GM19467 (cell line): ENCODE results near the gene GNAQ.

Source experiments
- ATAC-seq: cut with Tn5 transposase; IDR thresholded peaks from one replicate; pipeline ENCODE4 v1.9.1; 2021; ENCODE audit warnings: mild to moderate bottlenecking, moderate library complexity; ENCODE audit not compliant: unreplicated experiment

The GNAQ gene

GRCh38 chr9:77946969-77947620 lies 84.5 kb downstream of the GNAQ start:
- ATAC-seq: no peak

GRCh38 chr9:77946296-77946695 lies 85.3 kb downstream of the GNAQ start:
- ATAC-seq: no peak

- no peak for ATAC-seq
These were observed 85.8 kb downstream of the GNAQ start for GRCh38 chr9:77945798-77946197.

- ATAC-seq: no peak
These were observed 86.9 kb downstream of the GNAQ start for GRCh38 chr9:77944556-77945243.

GRCh38 chr9:77943057-77943456 lies 88.6 kb downstream of the GNAQ start:
- ATAC-seq: no peak

- no peak for ATAC-seq
These were observed 92.4 kb downstream of the GNAQ start for GRCh38 chr9:77939149-77939668.

- ATAC-seq: no peak
These were observed 93.4 kb downstream of the GNAQ start for GRCh38 chr9:77938163-77938562.

- ATAC-seq: no peak
These were observed 95.6 kb downstream of the GNAQ start for GRCh38 chr9:77935974-77936373.

GRCh38 chr9:77935211-77935610 lies 96.4 kb downstream of the GNAQ start:
- no peak for ATAC-seq

GRCh38 chr9:77933976-77934375 lies 97.6 kb downstream of the GNAQ start:
- no peak for ATAC-seq

GRCh38 chr9:77933019-77933418 lies 98.6 kb downstream of the GNAQ start:
- no peak for ATAC-seq

- ATAC-seq: no peak
These were observed 101.7 kb downstream of the GNAQ start for GRCh38 chr9:77929942-77930341.

GRCh38 chr9:77927265-77927664 lies 104.3 kb downstream of the GNAQ start:
- no peak for ATAC-seq

- no peak for ATAC-seq
These were observed 105.2 kb downstream of the GNAQ start for GRCh38 chr9:77926371-77926878.

GRCh38 chr9:77922591-77922990 lies 109.0 kb downstream of the GNAQ start:
- no peak for ATAC-seq

GRCh38 chr9:77917800-77918199 lies 113.8 kb downstream of the GNAQ start:
- no peak for ATAC-seq

GRCh38 chr9:77916820-77917219 lies 114.8 kb downstream of the GNAQ start:
- no peak for ATAC-seq

GRCh38 chr9:77916410-77916819 lies 115.2 kb downstream of the GNAQ start:
- ATAC-seq: peak; percentile 71

GRCh38 chr9:77915744-77916143 lies 115.9 kb downstream of the GNAQ start:
- no peak for ATAC-seq

GRCh38 chr9:77912895-77913693 lies 118.5 kb downstream of the GNAQ start:
- no peak for ATAC-seq

- ATAC-seq: no peak
These were observed 119.7 kb downstream of the GNAQ start for GRCh38 chr9:77911928-77912327.
